H1 (cell line): ENCODE measurements around the gene DKKL1. TPM values are rescaled to one million over a fixed set of nuclear protein-coding genes. Genes with fewer than 3 reads are reported as not detected.

Experiments
- SRF ChIP-seq: IDR thresholded peaks from 2 replicates; pipeline ENCODE4 v1.6.1; 2011; ENCODE audit warnings: mild to moderate bottlenecking, low read depth, low read length, moderate library complexity
- polyA plus RNA-seq, 7 experiments: library from polyadenylated mRNA; depleted of rRNA in 3 of 7; stranded (reverse) in 5 of 7; unstranded in 2 of 7; fragments of >200 nt in 5 of 7; fragments of 200-250 nt in 2 of 7; gene quantifications; 1 replicate in 5 of 7; 2 replicates in 1 of 7; 4 replicates in 1 of 7; pipeline versions ENCODE4 v1.2.1 to v1.2.3, GENCODE V29; 2011 to 2013; ENCODE audit warnings: missing spikeins in 2 of 7, mixed read lengths in 2 of 7
- total RNA-seq: library from RNA; stranded (reverse); fragmentation: NEBNext Ultra II Directional; extraction: Animal tissue kit (Norgen Biotek cat#: 25700); gene quantifications from 2 replicates; pipeline ENCODE4 v1.2.1, GENCODE V29; 2021

Gene DKKL1
- total and polyA plus RNA-seq, 2 of the 8 experiments (the other 6 are each of a cell fraction or from before 2014, with no cell fraction given): 2.6 to 6.8 TPM

GRCh38 chr19:49393881-49394280 lies 30.2 kb downstream of the DKKL1 start (continued):
- TF ChIP-seq SRF: no peak
